SK-N-SH (cell line): ENCODE measurements around the gene TSPAN8. TPM values are rescaled to one million over a fixed set of nuclear protein-coding genes. Genes with fewer than 3 reads are reported as not detected.
A peak's percentile ranks its signal among the peaks of the same experiment; 100 is the strongest.

Experiments used
- CTCF ChIA-PET: fragments of 300-600, 350-600 bp; formaldehyde crosslinking; extraction: SDS; loops from one replicate; lab custom pipeline; 2021; lab: Yijun Ruan, JAX
- POLR2A ChIA-PET: fragments of 350-600 bp; sonication (Branson Sonifier 250); formaldehyde crosslinking; extraction: SDS; loops from one replicate; lab custom pipeline; 2020; ENCODE audit warnings: antibody characterized with exemption, inconsistent platforms; lab: Yijun Ruan, JAX
- DNase-seq: peaks from one replicate; pipeline ENCODE4 v3.0.0; 2012
- H2AFZ ChIP-seq: fragments of 200-600 bp; sonication (generic); 2 replicates; pipeline ENCODE4 v1.8.1; 2016; ENCODE audit warnings: antibody characterized with exemption, mild to moderate bottlenecking, low read depth
- H3F3A ChIP-seq: fragments of 200-600 bp; sonication (generic); replicated peaks from 2 replicates; pipeline ENCODE3; 2016; ENCODE audit warnings: antibody characterized with exemption, mild to moderate bottlenecking; ENCODE audit not compliant: insufficient read depth
- H3K27ac ChIP-seq, 2 experiments: fragments of 200-500 bp in 1 of 2; fragments of 200-600 bp in 1 of 2; sonication (Bioruptor generic) in 1 of 2; sonication (generic), shearing (Covaris generic) in 1 of 2; 2 replicates each; pipeline versions ENCODE4 v1.5.1 to v1.6.1; 2014 to 2016; ENCODE audit warnings: low read depth in 2 of 2, inconsistent platforms in 1 of 2, low read length in 1 of 2, mild to moderate bottlenecking in 1 of 2, mixed read lengths in 1 of 2
- H3K27me3 ChIP-seq: fragments of 200-600 bp; sonication (generic), shearing (Covaris generic); 2 replicates; pipeline ENCODE4 v1.6.1; 2016; ENCODE audit warnings: mixed run types; ENCODE audit not compliant: insufficient read depth
- H3K36me3 ChIP-seq, 2 experiments: fragments of 200-500 bp in 1 of 2; fragments of 200-600 bp in 1 of 2; sonication (Bioruptor generic) in 1 of 2; sonication (generic) in 1 of 2; replicated peaks in 1 of 2; 2 replicates each; pipeline versions ENCODE3 to v1.5.1; 2014 to 2016; ENCODE audit warnings: low read length in 1 of 2, mild to moderate bottlenecking in 1 of 2; ENCODE audit not compliant: insufficient read depth in 2 of 2, control insufficient read depth in 1 of 2
- H3K4me1 ChIP-seq, 2 experiments: fragments of 200-500 bp in 1 of 2; fragments of 200-600 bp in 1 of 2; sonication (Bioruptor generic) in 1 of 2; sonication (generic), shearing (Covaris generic) in 1 of 2; 2 replicates each; pipeline versions ENCODE4 v1.5.1 to v1.6.1; 2014 to 2016; ENCODE audit warnings: low read depth in 1 of 2, low read length in 1 of 2, mixed run types in 1 of 2; ENCODE audit not compliant: insufficient read depth in 2 of 2, control insufficient read depth in 1 of 2
- H3K4me2 ChIP-seq: fragments of 200-600 bp; sonication (generic), shearing (Covaris generic); 2 replicates; pipeline ENCODE4 v1.6.1; 2017; ENCODE audit warnings: mixed run types
- H3K4me3 ChIP-seq, 2 experiments: fragments of 200-500 bp in 1 of 2; fragments of 200-600 bp in 1 of 2; sonication (Bioruptor generic) in 1 of 2; sonication (generic), shearing (Covaris generic) in 1 of 2; 2 replicates each; pipeline versions ENCODE4 v1.5.1 to v1.8.1; 2014 to 2016; ENCODE audit warnings: low read depth in 2 of 2, inconsistent platforms in 1 of 2, low read length in 1 of 2, mild to moderate bottlenecking in 1 of 2, mixed read lengths in 1 of 2, moderate library complexity in 1 of 2
- H3K79me2 ChIP-seq: fragments of 200-600 bp; sonication (generic); 2 replicates; pipeline ENCODE4 v1.8.1; 2017; ENCODE audit warnings: mild to moderate bottlenecking; ENCODE audit not compliant: insufficient read depth
- H3K9ac ChIP-seq: fragments of 200-600 bp; sonication (generic); 2 replicates; pipeline ENCODE4 v1.6.1; 2017; ENCODE audit warnings: mixed run types
- H3K9me2 ChIP-seq: fragments of 200-600 bp; sonication (generic); 2 replicates; pipeline ENCODE4 v1.6.1; 2017; ENCODE audit warnings: mixed run types
- H3K9me3 ChIP-seq: fragments of 200-600 bp; sonication (generic); 2 replicates; pipeline ENCODE4 v1.6.1; 2017; ENCODE audit warnings: mixed run types, mild to moderate bottlenecking, moderate library complexity
- H4K20me1 ChIP-seq: fragments of 200-600 bp; sonication (generic); 2 replicates; pipeline ENCODE4 v1.6.1; 2017; ENCODE audit warnings: mild to moderate bottlenecking, mixed run types; ENCODE audit not compliant: insufficient read depth
- EP300 ChIP-seq, 2 experiments: IDR thresholded peaks; 2 replicates each; pipeline versions ENCODE4 v1.4.0 to v1.6.1; 2012; ENCODE audit warnings: borderline replicate concordance in 1 of 2, low read depth in 1 of 2, low read length in 1 of 2
- FOSL2 ChIP-seq: IDR thresholded peaks from 2 replicates; pipeline ENCODE4 v1.4.0; 2012; ENCODE audit warnings: low read depth, mild to moderate bottlenecking, moderate library complexity, borderline replicate concordance
- FOXJ3 ChIP-seq: sonication (generic); formaldehyde crosslinking; IDR thresholded peaks from 2 replicates; pipeline ENCODE4 v1.5.1; 2020; ENCODE audit warnings: mild to moderate bottlenecking, missing genetic modification reagents
- FOXM1 ChIP-seq: IDR thresholded peaks from 2 replicates; pipeline ENCODE4 v1.4.0; 2012; ENCODE audit warnings: low read depth, mild to moderate bottlenecking
- GABPA ChIP-seq: IDR thresholded peaks from 2 replicates; pipeline ENCODE4 v1.4.0; 2012; ENCODE audit warnings: low read depth, mild to moderate bottlenecking
- JUND ChIP-seq: IDR thresholded peaks from 2 replicates; pipeline ENCODE4 v1.4.0; 2012
- MEF2A ChIP-seq: IDR thresholded peaks from 2 replicates; pipeline ENCODE4 v1.4.0; 2012; ENCODE audit warnings: low read depth, borderline replicate concordance
- NFIC ChIP-seq: IDR thresholded peaks from 2 replicates; pipeline ENCODE4 v1.4.0; 2012; ENCODE audit warnings: borderline replicate concordance
- NRF1 ChIP-seq: IDR thresholded peaks from 2 replicates; pipeline ENCODE4 v1.6.1; 2012; ENCODE audit warnings: low read depth, mild to moderate bottlenecking, low read length
- POLR2AphosphoS5 ChIP-seq: IDR thresholded peaks from 2 replicates; pipeline ENCODE4 v1.6.1; 2012; ENCODE audit warnings: low read depth, low read length
- RAD21 ChIP-seq: IDR thresholded peaks from 2 replicates; pipeline ENCODE4 v1.6.1; 2012; ENCODE audit warnings: mild to moderate bottlenecking, low read length
- RCOR1 ChIP-seq: fragments of 150-350 bp; IDR thresholded peaks from 2 replicates; pipeline ENCODE4 v1.6.1; 2017; ENCODE audit warnings: antibody characterized with exemption, low read length
- TAF1 ChIP-seq: IDR thresholded peaks from 2 replicates; pipeline ENCODE4 v1.6.1; 2012; ENCODE audit warnings: low read depth, mild to moderate bottlenecking, low read length, moderate library complexity, borderline replicate concordance
- TCF12 ChIP-seq: IDR thresholded peaks from 2 replicates; pipeline ENCODE4 v1.4.0; 2012
- TEAD4 ChIP-seq: IDR thresholded peaks from 2 replicates; pipeline ENCODE4 v1.4.0; 2012; ENCODE audit warnings: mild to moderate bottlenecking, borderline replicate concordance; ENCODE audit not compliant: insufficient read depth
- WGBS: methylation state at CpG from one replicate; pipeline ENCODE4 v1.1.6; 2017; ENCODE audit warnings: low lambda C conversion rate; 5-methylcytosine and 5-hydroxymethylcytosine counted together
- polyA plus RNA-seq, 3 experiments: library from polyadenylated mRNA; depleted of rRNA; stranded (reverse); fragments of >200 nt; gene quantifications; 2 replicates each; pipeline ENCODE4 v1.2.3, GENCODE V29; 2012
- TF ChIP-seq, protein P1 (sequence below): fragments of 150-350 bp; IDR thresholded peaks from 2 replicates; pipeline ENCODE4 v1.6.1; 2016; ENCODE audit warnings: mild to moderate bottlenecking, low read depth, low read length
- TF ChIP-seq, protein P2 (sequence below): IDR thresholded peaks from 2 replicates; pipeline ENCODE4; 2012
- TF ChIP-seq, protein P3 (sequence below): IDR thresholded peaks from 2 replicates; pipeline ENCODE4 v1.4.0; 2012; ENCODE audit warnings: low read depth, borderline replicate concordance
- TF ChIP-seq, protein P4 (sequence below): IDR thresholded peaks from 2 replicates; pipeline ENCODE4 v1.4.0; 2012; ENCODE audit warnings: low read depth, borderline replicate concordance

Gene TSPAN8
- 0.31 and 1.3 TPM in 2 replicates for polyA plus RNA-seq (2012; rRNA removed)
- polyA plus RNA-seq (2012; cell fraction: cytosol; rRNA removed) = 2.1 and 2.4 TPM in 2 replicates
- polyA plus RNA-seq (2012; cell fraction: nucleus; rRNA removed) = 0.10 TPM in 1 of 2 replicates, not detected in the other

DNA sequence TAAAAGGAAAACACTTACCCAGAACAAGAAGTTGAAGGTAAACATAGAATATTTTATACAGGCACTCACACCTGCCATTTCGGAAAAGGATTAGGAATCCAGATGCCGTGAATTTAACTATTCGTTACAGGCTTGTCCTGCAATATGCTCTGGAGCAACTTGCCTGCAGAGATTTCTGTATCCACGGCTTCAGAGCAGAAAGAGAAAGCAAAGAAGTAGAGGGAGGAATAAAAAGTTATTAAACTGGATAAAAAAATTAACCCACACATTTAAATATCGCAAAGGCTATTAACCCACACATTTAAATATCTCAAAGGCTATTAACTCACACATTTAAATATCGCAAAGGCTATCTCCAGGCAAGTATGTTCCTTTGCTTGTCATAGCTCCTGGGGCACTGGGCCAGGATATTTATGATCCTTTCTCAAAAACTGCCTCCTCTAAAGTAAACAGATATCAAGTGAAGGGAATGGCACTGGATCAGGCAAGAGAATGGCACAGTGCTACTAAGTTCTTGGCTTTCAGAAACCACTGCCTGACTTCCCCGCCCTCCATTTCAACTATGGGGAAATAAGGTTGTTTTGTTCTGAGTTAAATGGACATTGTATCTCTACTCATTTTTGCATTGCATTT, at the start of gene TSPAN8:
TSPAN8 (minus strand) TSS at position 399 of the 633 bp plus-strand sequence; CDS start at position 78, 321 bp downstream.
- Histone ChIP-seq H3K4me1 (peaks cover 5 to 6% of the 10 kb centered on the region in 2 experiments; a peak in 3 of 4 replicates), H3F3A (no peaks in the 10 kb centered on the region), H3K4me3 (peak within 1 kb of the TSS in 1 of 2 experiments; percentile 11; a peak in 1 of 4 replicates), H3K36me3 (no peaks in the 10 kb centered on the region), H3K27ac (peak within 1 kb of the TSS in 1 of 2 experiments; percentile 47; a peak in 2 of 4 replicates), H4K20me1 (no peaks in the 10 kb centered on the region), H3K9me2 (no peaks in the 10 kb centered on the region), H3K27me3 (no peaks in the 10 kb centered on the region), H3K4me2 (no peak within 1 kb of the TSS), H3K9me3 (no peaks in the 10 kb centered on the region), H3K9ac (no peak within 1 kb of the TSS), H3K79me2 (no peaks in the 10 kb centered on the region), H2AFZ (no peak within 1 kb of the TSS)
- POLR2A ChIA-PET = interaction anchor here (0.5 kb wide), 1 partner anchor 400 kb away, joined by 3 read pairs; no protein-coding TSS in a partner anchor
- DNase-seq = no peak
- 50% methylated on average over 7 of the region's 7 CpGs for WGBS
- CTCF ChIA-PET = no interaction called here
- no peak for TF ChIP-seq RAD21
- TF ChIP-seq TAF1 = no peak
- no peak for TF ChIP-seq NRF1
- TF ChIP-seq, protein P1, sequence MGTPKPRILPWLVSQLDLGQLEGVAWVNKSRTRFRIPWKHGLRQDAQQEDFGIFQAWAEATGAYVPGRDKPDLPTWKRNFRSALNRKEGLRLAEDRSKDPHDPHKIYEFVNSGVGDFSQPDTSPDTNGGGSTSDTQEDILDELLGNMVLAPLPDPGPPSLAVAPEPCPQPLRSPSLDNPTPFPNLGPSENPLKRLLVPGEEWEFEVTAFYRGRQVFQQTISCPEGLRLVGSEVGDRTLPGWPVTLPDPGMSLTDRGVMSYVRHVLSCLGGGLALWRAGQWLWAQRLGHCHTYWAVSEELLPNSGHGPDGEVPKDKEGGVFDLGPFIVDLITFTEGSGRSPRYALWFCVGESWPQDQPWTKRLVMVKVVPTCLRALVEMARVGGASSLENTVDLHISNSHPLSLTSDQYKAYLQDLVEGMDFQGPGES = no peak
- no peak for TF ChIP-seq FOXJ3 (CRISPR knock-in tag)
- TF ChIP-seq JUND = no peak

DNA sequence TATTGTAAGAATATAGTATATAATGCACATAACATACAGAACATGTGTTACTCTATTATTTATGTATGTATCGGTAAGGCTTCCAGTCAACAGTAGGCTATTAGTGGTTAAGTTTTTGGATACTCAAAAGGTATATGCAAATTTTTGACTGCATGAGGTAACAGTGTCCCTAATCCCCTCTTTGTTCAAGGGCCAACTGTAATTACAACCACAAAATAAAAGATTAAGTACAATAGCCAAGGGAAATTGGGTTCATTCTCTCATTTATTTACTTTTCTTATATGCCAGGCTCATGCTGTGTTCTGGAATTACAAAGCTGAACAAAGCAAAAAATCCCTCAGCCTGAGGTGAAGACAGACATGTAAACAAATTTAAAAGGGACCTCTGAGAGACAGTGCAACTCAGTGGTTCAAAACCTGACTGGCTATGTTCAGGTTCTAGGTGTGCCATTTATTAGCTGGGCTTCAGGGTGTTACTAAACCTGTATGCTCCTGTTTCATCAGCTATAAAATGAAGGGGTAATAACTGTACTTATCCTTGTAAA, 43.4 kb upstream of the TSPAN8 start:
- TF ChIP-seq MEF2A = no peak
- TF ChIP-seq, protein P2, sequence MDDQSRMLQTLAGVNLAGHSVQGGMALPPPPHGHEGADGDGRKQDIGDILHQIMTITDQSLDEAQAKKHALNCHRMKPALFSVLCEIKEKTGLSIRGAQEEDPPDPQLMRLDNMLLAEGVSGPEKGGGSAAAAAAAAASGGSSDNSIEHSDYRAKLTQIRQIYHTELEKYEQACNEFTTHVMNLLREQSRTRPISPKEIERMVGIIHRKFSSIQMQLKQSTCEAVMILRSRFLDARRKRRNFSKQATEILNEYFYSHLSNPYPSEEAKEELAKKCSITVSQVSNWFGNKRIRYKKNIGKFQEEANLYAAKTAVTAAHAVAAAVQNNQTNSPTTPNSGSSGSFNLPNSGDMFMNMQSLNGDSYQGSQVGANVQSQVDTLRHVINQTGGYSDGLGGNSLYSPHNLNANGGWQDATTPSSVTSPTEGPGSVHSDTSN = no peak
- no peak for TF ChIP-seq FOXM1
- TF ChIP-seq, protein P3, sequence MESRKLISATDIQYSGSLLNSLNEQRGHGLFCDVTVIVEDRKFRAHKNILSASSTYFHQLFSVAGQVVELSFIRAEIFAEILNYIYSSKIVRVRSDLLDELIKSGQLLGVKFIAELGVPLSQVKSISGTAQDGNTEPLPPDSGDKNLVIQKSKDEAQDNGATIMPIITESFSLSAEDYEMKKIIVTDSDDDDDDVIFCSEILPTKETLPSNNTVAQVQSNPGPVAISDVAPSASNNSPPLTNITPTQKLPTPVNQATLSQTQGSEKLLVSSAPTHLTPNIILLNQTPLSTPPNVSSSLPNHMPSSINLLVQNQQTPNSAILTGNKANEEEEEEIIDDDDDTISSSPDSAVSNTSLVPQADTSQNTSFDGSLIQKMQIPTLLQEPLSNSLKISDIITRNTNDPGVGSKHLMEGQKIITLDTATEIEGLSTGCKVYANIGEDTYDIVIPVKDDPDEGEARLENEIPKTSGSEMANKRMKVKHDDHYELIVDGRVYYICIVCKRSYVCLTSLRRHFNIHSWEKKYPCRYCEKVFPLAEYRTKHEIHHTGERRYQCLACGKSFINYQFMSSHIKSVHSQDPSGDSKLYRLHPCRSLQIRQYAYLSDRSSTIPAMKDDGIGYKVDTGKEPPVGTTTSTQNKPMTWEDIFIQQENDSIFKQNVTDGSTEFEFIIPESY = no peak
- no peak for TF ChIP-seq RCOR1
- TF ChIP-seq, protein P4, sequence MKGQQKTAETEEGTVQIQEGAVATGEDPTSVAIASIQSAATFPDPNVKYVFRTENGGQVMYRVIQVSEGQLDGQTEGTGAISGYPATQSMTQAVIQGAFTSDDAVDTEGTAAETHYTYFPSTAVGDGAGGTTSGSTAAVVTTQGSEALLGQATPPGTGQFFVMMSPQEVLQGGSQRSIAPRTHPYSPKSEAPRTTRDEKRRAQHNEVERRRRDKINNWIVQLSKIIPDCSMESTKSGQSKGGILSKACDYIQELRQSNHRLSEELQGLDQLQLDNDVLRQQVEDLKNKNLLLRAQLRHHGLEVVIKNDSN = no peak
- no peak for TF ChIP-seq GABPA
- no peak for TF ChIP-seq EP300 (IDR thresholded peaks at IDR 0.05; ENCODE audit: borderline replicate concordance in 1 of 2, low read depth in 1 of 2, low read length in 1 of 2)
- no peak for TF ChIP-seq NFIC
- TF ChIP-seq RAD21 = no peak
- no peak for TF ChIP-seq NRF1
- TF ChIP-seq TCF12 = no peak
- TF ChIP-seq POLR2AphosphoS5 = no peak
- no peak for TF ChIP-seq FOSL2
- TF ChIP-seq TEAD4 = no peak
- H3K4me3 ChIP-seq = no peak overlapping the region
- no peaks in the 10 kb centered on the region for H4K20me1 ChIP-seq
- CTCF ChIA-PET = no interaction called here
- no peak overlapping the region for H3K9ac ChIP-seq
- H3K4me1 ChIP-seq = peaks cover 0 to 3% of the 10 kb centered on the region in 2 experiments; a peak in 2 of 4 replicates
- H2AFZ ChIP-seq = no peak overlapping the region
- DNase-seq = no peak
- no peaks in the 10 kb centered on the region for H3K9me3 ChIP-seq
- no peaks in the 10 kb centered on the region for H3F3A ChIP-seq
- no peak overlapping the region for H3K4me2 ChIP-seq
- WGBS = 93% methylated on average over 1 of the region's 1 CpG
- no peaks in the 10 kb centered on the region for H3K36me3 ChIP-seq
- H3K27ac ChIP-seq = no peak overlapping the region
- no peaks in the 10 kb centered on the region for H3K9me2 ChIP-seq
- no peaks in the 10 kb centered on the region for H3K27me3 ChIP-seq
- H3K79me2 ChIP-seq = no peaks in the 10 kb centered on the region
- POLR2A ChIA-PET = no interaction called here
